Measurements from ENCODE around the gene MUC22.
A peak's percentile ranks its signal among the peaks of the same experiment; 100 is the strongest.

Gene MUC22

GRCh38 chr6:31076611-31077010 lies 66.3 kb downstream of the MUC22 start:
- Histone ChIP-seq H3K4me3 (no peak overlapping the region), H4K20me1 (no peaks in the 10 kb centered on the region), H3K4me2 (peak overlapping the region in 4 of 11 experiments; percentile 7 to 36 (median 31); a peak in 2 of 22 replicates), H3K27me3 (no peaks in the 10 kb centered on the region), H3K36me3 (no peaks in the 10 kb centered on the region), H3K9ac (0 out of 22 replicates have a peak overlapping the region, but pooled peaks of 1 of the 11 experiments have one; percentile 13), H3K4me1 (peaks cover 0 to 18% (median 11%) of the 10 kb centered on the region in 10 experiments; a peak in 14 of 20 replicates), H3K9me3 (replicated peaks in 1 of 11) (no peaks in the 10 kb centered on the region), H3K27ac (no peak overlapping the region)
- no peak for TF ChIP-seq Cebpa-rat (IDR thresholded peaks at IDR 0.05)

DNA sequence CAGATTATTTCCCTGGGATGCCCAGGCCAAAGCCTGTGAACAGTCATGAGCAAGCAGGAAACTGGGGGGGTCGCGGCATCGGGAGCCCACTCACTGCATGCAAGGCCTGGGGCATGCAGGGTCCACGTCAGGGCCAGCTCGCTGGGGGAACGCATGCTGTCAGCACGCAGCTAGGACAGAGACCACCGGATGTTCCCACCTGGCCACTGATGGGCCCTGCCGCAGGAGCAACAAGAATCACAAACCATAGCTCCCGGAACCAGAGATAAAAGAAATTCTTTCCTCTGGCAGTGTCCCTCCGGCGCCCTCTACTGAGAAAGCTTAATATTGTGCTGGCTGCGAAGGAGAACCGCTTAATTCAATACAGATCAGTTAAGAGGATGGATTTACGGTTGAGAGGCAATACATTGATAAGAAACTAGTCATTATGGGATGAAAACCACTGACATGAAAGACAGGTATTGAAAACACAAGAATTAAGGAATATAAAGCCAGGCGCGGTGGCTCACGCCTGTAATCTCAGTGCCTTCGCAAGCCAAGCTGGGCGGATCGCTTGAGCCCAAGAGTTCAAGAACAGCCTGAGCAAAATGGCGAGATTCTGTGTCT lies 69.5 kb downstream of the MUC22 start:
- H3K4me2 ChIP-seq = peak overlapping the region; percentile 68 to 92 (median 80)

DNA sequence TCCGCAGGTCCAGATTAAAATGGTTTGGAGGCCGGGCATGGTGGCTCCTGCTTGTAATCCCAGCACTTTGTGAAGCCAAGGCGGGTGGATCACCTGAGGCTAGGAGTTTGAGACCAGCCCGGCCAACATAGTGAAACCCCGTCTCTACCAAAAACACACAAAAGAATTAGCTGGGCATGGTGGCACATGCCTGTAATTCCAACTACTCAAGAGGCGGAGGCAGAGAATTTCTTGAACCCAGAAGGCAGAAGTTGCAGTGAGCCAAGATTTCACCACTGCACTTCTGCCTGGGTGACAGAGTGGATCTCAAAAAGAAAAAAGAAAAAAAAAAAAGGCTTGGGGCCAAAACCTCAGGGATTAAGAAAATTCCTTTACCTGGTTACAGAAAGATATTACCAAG lies 71.6 kb downstream of the MUC22 start:
- Histone ChIP-seq H3K4me2 (peak overlapping the region in 1 of 11 experiments; percentile 72; a peak in 1 of 22 replicates), H3K36me3 (no peaks in the 10 kb centered on the region), H3K4me1 (peaks cover 4 to 42% (median 30%) of the 10 kb centered on the region in 10 experiments), H3K9me3 (replicated peaks in 1 of 11) (no peaks in the 10 kb centered on the region), H3K27me3 (no peaks in the 10 kb centered on the region), H3K4me3 (no peak overlapping the region), H3K27ac (no peak overlapping the region), H4K20me1 (no peaks in the 10 kb centered on the region), H3K9ac (no peak overlapping the region)
- TF ChIP-seq Cebpa-rat (IDR thresholded peaks at IDR 0.05) = no peak

More for the DNA sequence above, 69.5 kb downstream of the MUC22 start:
- Histone ChIP-seq H3K4me3 (peak overlapping the region; percentile 27 to 57 (median 42); a peak in 15 of 20 replicates), H3K4me1 (peaks cover 0 to 40% (median 29%) of the 10 kb centered on the region in 10 experiments; a peak in 17 of 20 replicates), H3K27ac (peak overlapping the region in 7 of 11 experiments; percentile 17 to 62 (median 43); a peak in 6 of 22 replicates), H3K9ac (peak overlapping the region in 9 of 11 experiments; percentile 22 to 71 (median 59); a peak in 15 of 22 replicates), H4K20me1 (no peaks in the 10 kb centered on the region), H3K36me3 (no peaks in the 10 kb centered on the region), H3K9me3 (replicated peaks in 1 of 11) (no peaks in the 10 kb centered on the region), H3K27me3 (no peaks in the 10 kb centered on the region)
- TF ChIP-seq Cebpa-rat (IDR thresholded peaks at IDR 0.05) = no peak

- no peaks in the 10 kb centered on the region for H3K36me3 ChIP-seq
- peak overlapping the region in 3 of 11 experiments; percentile 34 to 44 (median 37); a peak in 4 of 22 replicates for H3K9ac ChIP-seq
- no peak overlapping the region for H3K4me3 ChIP-seq
- no peaks in the 10 kb centered on the region for H4K20me1 ChIP-seq
- peak overlapping the region in 4 of 11 experiments; percentile 27 to 58 (median 56); a peak in 8 of 22 replicates for H3K27ac ChIP-seq
- TF ChIP-seq Cebpa-rat (IDR thresholded peaks at IDR 0.05) = peak in 2 of 11 experiments; percentile 24 to 56; a peak in 1 of 22 replicates
- no peaks in the 10 kb centered on the region for H3K9me3 ChIP-seq (replicated peaks in 1 of 11)
- peak overlapping the region in 9 of 11 experiments; percentile 34 to 74 (median 53); a peak in 19 of 22 replicates for H3K4me2 ChIP-seq
- peaks cover 10 to 40% (median 30%) of the 10 kb centered on the region in 10 experiments for H3K4me1 ChIP-seq
- H3K27me3 ChIP-seq = no peaks in the 10 kb centered on the region
These were observed 73.6 kb downstream of the MUC22 start for GRCh38 chr6:31083742-31084354.
